GM23338 (cell line): ENCODE data around the gene PSMA3.

Experiments used
- CTCF ChIP-seq, 2 experiments: fragments of 200-600 bp in 1 of 2; sonication (generic) in 1 of 2; conservative IDR thresholded peaks; 2 replicates each; pipeline versions ENCODE4 v1.5.1 to v1.6.1; 2016 to 2017; ENCODE audit warnings: antibody characterized with exemption in 2 of 2, low read depth in 2 of 2, mild to moderate bottlenecking in 2 of 2, moderate library complexity in 1 of 2
- EZH2phosphoT487 ChIP-seq: fragments of 200-600 bp; sonication (generic); IDR thresholded peaks from one replicate; pipeline ENCODE4 v1.8.1; 2018; ENCODE audit warnings: antibody characterized with exemption; ENCODE audit not compliant: unreplicated experiment
- STAT1 ChIP-seq: IDR thresholded peaks from one replicate; pipeline ENCODE4 v1.6.1; 2016; ENCODE audit warnings: antibody characterized with exemption; ENCODE audit not compliant: unreplicated experiment

- TF ChIP-seq CTCF (conservative IDR thresholded peaks at IDR 0.05; ENCODE audit: low read depth in 2 of 2) (no peak), EZH2phosphoT487 (no peak), STAT1 (no peak)
Observed at GRCh38 chr14:58288106-58288792, 43.6 kb downstream of the PSMA3 start.
